H1 (cell line): ENCODE results near the gene SLC38A2. TPM values are rescaled to one million over a fixed set of nuclear protein-coding genes. Genes with fewer than 3 reads are reported as not detected.

Experiments used
- CTCF ChIA-PET: fragments of 300-600 bp; sonication (Branson Sonifier 250); formaldehyde crosslinking; loops from one replicate; lab custom pipeline; 2021; ENCODE audit not compliant: partially characterized antibody; lab: Charles Lee
- POLR2A ChIA-PET: fragments of 300-600 bp; sonication (Branson Sonifier 250); formaldehyde crosslinking; loops from one replicate; lab custom pipeline; 2021; ENCODE audit warnings: inconsistent platforms; ENCODE audit not compliant: partially characterized antibody; lab: Charles Lee
- DNase-seq, 2 experiments: peaks; one replicate each; pipeline versions ENCODE4 v3.0.0 to v3.0.0-alpha.2; 2010 to 2022; ENCODE audit warnings: low spot score in 2 of 2, low read depth in 1 of 2, mixed read lengths in 1 of 2
- FAIRE-seq: peaks from 2 replicates; lab custom pipeline; 2011; peaks lifted over from hg19 to GRCh38; lab: Jason Lieb, UNC
- H2AFZ ChIP-seq: 2 replicates; pipeline ENCODE4 v1.8.1; 2012; ENCODE audit warnings: low read length, inconsistent platforms
- H2AK5ac ChIP-seq: 2 replicates; pipeline ENCODE4 v1.6.1; 2013; ENCODE audit warnings: low read depth, low read length
- H2BK120ac ChIP-seq: replicated peaks from 2 replicates; pipeline ENCODE3; 2013; ENCODE audit warnings: low read depth, low read length, inconsistent platforms
- H2BK12ac ChIP-seq: 2 replicates; pipeline ENCODE4 v1.6.1; 2013; ENCODE audit warnings: low read depth, low read length
- H2BK15ac ChIP-seq: 2 replicates; pipeline ENCODE4 v1.6.1; 2013; ENCODE audit warnings: low read length
- H2BK20ac ChIP-seq: 2 replicates; pipeline ENCODE4 v1.6.1; 2013; ENCODE audit warnings: low read length
- H2BK5ac ChIP-seq: 2 replicates; pipeline ENCODE4 v1.6.1; 2013; ENCODE audit warnings: low read depth, low read length
- H3K14ac ChIP-seq: 2 replicates; pipeline ENCODE4 v1.6.1; 2013; ENCODE audit warnings: inconsistent platforms; ENCODE audit not compliant: insufficient read length
- H3K18ac ChIP-seq: 2 replicates; pipeline ENCODE4 v1.6.1; 2013; ENCODE audit warnings: low read length; ENCODE audit errors: extremely low read depth
- H3K23ac ChIP-seq: 2 replicates; pipeline ENCODE4 v1.6.1; 2013; ENCODE audit warnings: inconsistent platforms; ENCODE audit not compliant: insufficient read length
- H3K23me2 ChIP-seq: 2 replicates; pipeline ENCODE4 v1.6.1; 2013; ENCODE audit warnings: low read depth, low read length
- H3K27ac ChIP-seq: 2 replicates; pipeline ENCODE4 v1.6.1; 2011; ENCODE audit warnings: low read depth, low read length, inconsistent platforms
- H3K27me3 ChIP-seq, 4 experiments: replicated peaks in 1 of 4; 1 replicate in 1 of 4; 2 replicates in 3 of 4; pipeline versions ENCODE4 v1.6.1 to v1.8.1; 2011 to 2013; ENCODE audit warnings: low read length in 3 of 4, mild to moderate bottlenecking in 3 of 4, inconsistent platforms in 2 of 4, mixed read lengths in 2 of 4, moderate library complexity in 1 of 4; ENCODE audit not compliant: control insufficient read depth in 3 of 4, insufficient read depth in 3 of 4; ENCODE audit errors: extremely low read depth in 1 of 4
- H3K36me3 ChIP-seq, 4 experiments: 2 replicates each; pipeline versions ENCODE4 v1.6.1 to v1.8.1; 2011 to 2013; ENCODE audit warnings: mild to moderate bottlenecking in 4 of 4, low read length in 3 of 4, moderate library complexity in 2 of 4, control low read depth in 1 of 4, inconsistent platforms in 1 of 4; ENCODE audit not compliant: insufficient read depth in 4 of 4, control insufficient read depth in 2 of 4
- H3K4ac ChIP-seq: replicated peaks from 2 replicates; pipeline ENCODE3; 2013; ENCODE audit warnings: low read length, low read depth, mixed read lengths, inconsistent platforms; ENCODE audit not compliant: insufficient read length
- H3K4me1 ChIP-seq, 4 experiments: replicated peaks in 1 of 4; 1 replicate in 1 of 4; 2 replicates in 3 of 4; pipeline versions ENCODE4 v1.6.1 to v1.8.1; 2011 to 2013; ENCODE audit warnings: low read length in 3 of 4, inconsistent platforms in 2 of 4, mixed read lengths in 1 of 4; ENCODE audit not compliant: insufficient read depth in 4 of 4, control insufficient read depth in 3 of 4
- H3K4me2 ChIP-seq, 2 experiments: 2 replicates each; pipeline versions ENCODE4 v1.6.1 to v1.8.1; 2011 to 2013; ENCODE audit warnings: low read depth in 2 of 2, low read length in 2 of 2, control low read depth in 1 of 2, inconsistent platforms in 1 of 2, mild to moderate bottlenecking in 1 of 2; ENCODE audit not compliant: insufficient read depth in 1 of 2
- H3K4me3 ChIP-seq, 4 experiments: fragments of 200-600, 300-600 bp in 1 of 4; sonication (generic), shearing (Covaris generic), sonication (Bioruptor Twin) in 1 of 4; 2 replicates each; pipeline versions ENCODE4 v1.5.1 to v1.8.1; 2011 to 2016; ENCODE audit warnings: low read length in 4 of 4, low read depth in 3 of 4, control low read depth in 2 of 4, inconsistent platforms in 2 of 4, mild to moderate bottlenecking in 2 of 4, mixed read lengths in 1 of 4, moderate library complexity in 1 of 4; ENCODE audit not compliant: insufficient read depth in 2 of 4; ENCODE audit errors: extremely low read depth in 1 of 4
- H3K56ac ChIP-seq: replicated peaks from 2 replicates; pipeline ENCODE3; 2013; ENCODE audit warnings: low read depth, mild to moderate bottlenecking, mixed read lengths, low read length, inconsistent platforms; ENCODE audit not compliant: insufficient read length
- H3K79me1 ChIP-seq: 2 replicates; pipeline ENCODE4 v1.6.1; 2013; ENCODE audit warnings: low read depth, low read length, control low read depth
- H3K79me2 ChIP-seq, 2 experiments: 2 replicates each; pipeline versions ENCODE4 v1.6.1 to v1.8.1; 2012 to 2013; ENCODE audit warnings: low read length in 2 of 2, mild to moderate bottlenecking in 2 of 2, inconsistent platforms in 1 of 2; ENCODE audit not compliant: insufficient read depth in 2 of 2, control insufficient read depth in 1 of 2
- H3K9ac ChIP-seq, 4 experiments: replicated peaks in 1 of 4; 1 replicate in 1 of 4; 2 replicates in 3 of 4; pipeline versions ENCODE4 v1.6.1 to v1.8.1; 2011 to 2013; ENCODE audit warnings: low read depth in 3 of 4, low read length in 3 of 4, control low read depth in 2 of 4, mild to moderate bottlenecking in 2 of 4, moderate library complexity in 2 of 4, inconsistent platforms in 1 of 4; ENCODE audit errors: extremely low read depth in 1 of 4
- H3K9me3 ChIP-seq, 2 experiments: 2 replicates each; pipeline versions ENCODE4 v1.6.1 to v1.8.1; 2012 to 2013; ENCODE audit warnings: mild to moderate bottlenecking in 2 of 2, moderate library complexity in 2 of 2, control low read depth in 1 of 2, inconsistent platforms in 1 of 2, low read depth in 1 of 2, low read length in 1 of 2, mixed read lengths in 1 of 2; ENCODE audit not compliant: insufficient read depth in 2 of 2
- H4K20me1 ChIP-seq, 2 experiments: replicated peaks in 1 of 2; 2 replicates each; pipeline versions ENCODE3 to v1.8.1; 2011 to 2013; ENCODE audit warnings: inconsistent platforms in 2 of 2, low read length in 2 of 2, mild to moderate bottlenecking in 1 of 2; ENCODE audit not compliant: insufficient read depth in 2 of 2, control insufficient read depth in 1 of 2
- H4K5ac ChIP-seq: 2 replicates; pipeline ENCODE4 v1.6.1; 2013; ENCODE audit warnings: low read length, low read depth, mixed read lengths, inconsistent platforms; ENCODE audit not compliant: insufficient read length
- H4K8ac ChIP-seq: 2 replicates; pipeline ENCODE4 v1.8.0; 2013; ENCODE audit warnings: mild to moderate bottlenecking, moderate library complexity, low read length, inconsistent platforms; ENCODE audit not compliant: insufficient read depth; ENCODE audit errors: extremely low read depth
- H4K91ac ChIP-seq: replicated peaks from 2 replicates; pipeline ENCODE3; 2013; ENCODE audit warnings: low read length, mixed read lengths, inconsistent platforms; ENCODE audit not compliant: insufficient read length
- CREB1 ChIP-seq: IDR thresholded peaks from 2 replicates; pipeline ENCODE4 v1.6.1; 2012; ENCODE audit warnings: inconsistent platforms
- WGBS, 2 experiments: shearing (Covaris generic) in 1 of 2; methylation state at CpG; one replicate each; pipeline versions ENCODE4 v1.1.6 to v1.1.7; 2013 to 2015; ENCODE audit warnings: low lambda C conversion rate in 2 of 2, mixed read lengths in 2 of 2, inconsistent platforms in 1 of 2, low coverage in 1 of 2, missing lambda C conversion rate in 1 of 2; ENCODE audit not compliant: insufficient replicate concordance in 2 of 2, insufficient coverage in 1 of 2, insufficient read length in 1 of 2; ENCODE audit errors: extremely low coverage in 1 of 2, missing lambda C conversion rate in 1 of 2; 5-methylcytosine and 5-hydroxymethylcytosine counted together
- polyA plus RNA-seq, 7 experiments: library from polyadenylated mRNA; depleted of rRNA in 3 of 7; stranded (reverse) in 5 of 7; unstranded in 2 of 7; fragments of >200 nt in 5 of 7; fragments of 200-250 nt in 2 of 7; gene quantifications; 1 replicate in 5 of 7; 2 replicates in 1 of 7; 4 replicates in 1 of 7; pipeline versions ENCODE4 v1.2.1 to v1.2.3, GENCODE V29; 2011 to 2013; ENCODE audit warnings: missing spikeins in 2 of 7, mixed read lengths in 2 of 7
- total RNA-seq: library from RNA; stranded (reverse); fragmentation: NEBNext Ultra II Directional; extraction: Animal tissue kit (Norgen Biotek cat#: 25700); gene quantifications from 2 replicates; pipeline ENCODE4 v1.2.1, GENCODE V29; 2021

Gene SLC38A2
- total and polyA plus RNA-seq, 2 of the 8 experiments (the other 6 are each of a cell fraction or from before 2014, with no cell fraction given): 163 to 684 TPM

DNA sequence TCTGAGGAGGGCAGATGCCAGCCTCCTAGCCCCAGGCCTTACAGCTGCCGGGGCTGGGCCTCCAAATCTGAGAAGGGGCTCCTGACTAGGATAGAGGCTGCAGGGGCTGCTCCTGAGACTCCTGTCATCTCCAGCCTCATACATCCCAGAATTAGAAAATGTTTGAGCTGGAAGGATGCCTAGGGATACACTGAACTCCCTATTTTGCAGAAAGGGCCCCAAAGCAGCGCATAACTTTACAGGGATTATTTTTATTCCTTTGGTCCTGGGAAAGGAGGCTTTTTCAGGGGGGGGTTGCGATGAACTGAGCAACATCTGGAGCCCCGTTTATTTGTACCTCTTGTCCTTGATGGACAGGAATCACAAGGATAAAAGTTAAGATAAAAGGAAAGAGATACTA, 35.9 kb upstream of the SLC38A2 start:
- no peak overlapping the region for H3K4me2 ChIP-seq
- no peak for TF ChIP-seq CREB1
- TF ChIP-seq, all 59 proteins: peak for 0
- ChIA-PET POLR2A (interaction anchor here (0.8 to 1.0 kb wide), 3 partner anchors 13 to 37 kb away, joined by 3 read pairs; no protein-coding TSS in a partner anchor), CTCF (interaction anchor here (1.0 kb wide), 1 partner anchor 21 kb away, joined by 3 read pairs; no protein-coding TSS in a partner anchor)
- Histone ChIP-seq H3K36me3 (no peaks in the 10 kb centered on the region; a peak in 1 of 8 replicates), H2BK5ac (no peak overlapping the region), H2BK12ac (no peak overlapping the region), H3K27ac (no peak overlapping the region), H3K27me3 (no peaks in the 10 kb centered on the region), H3K9me3 (no peaks in the 10 kb centered on the region), H3K18ac (no peak overlapping the region), H3K4ac (no peak overlapping the region), H4K20me1 (no peaks in the 10 kb centered on the region), H3K4me1 (peaks cover 0 to 2% (median 0%) of the 10 kb centered on the region in 4 experiments; a peak in 1 of 7 replicates), H3K56ac (no peak overlapping the region), H4K8ac (no peak overlapping the region), H3K79me2 (no peaks in the 10 kb centered on the region), H2AK5ac (no peak overlapping the region), H4K91ac (no peak overlapping the region), H2BK120ac (no peak overlapping the region), H2BK15ac (no peak overlapping the region), H3K4me3 (no peak overlapping the region), H3K9ac (no peak overlapping the region), H2AFZ (no peak overlapping the region), H3K23ac (no peak overlapping the region), H3K79me1 (no peaks in the 10 kb centered on the region), H3K14ac (no peak overlapping the region), H4K5ac (no peak overlapping the region), H2BK20ac (no peak overlapping the region), H3K23me2 (no peaks in the 10 kb centered on the region; the same call in 1 of the 2 replicates)
- WGBS, 2 experiments: 89% methylated on average over 4 of the region's 4 CpGs; no CpG with 5 or more reads in 1 of the 2 experiments
- DNase-seq (no peak), FAIRE-seq (no peak)
